Measurements from ENCODE around the gene ZNF574.
"Not testable (repeated sequence)": the region's sequence is repeated elsewhere in the genome, so short reads cannot be mapped to it uniquely, and the experiment has no call there.

The ZNF574 gene

GRCh38 chr19:42098781-42099180 lies 22.8 kb downstream of the ZNF574 start:
- DNase-seq (ENCODE audit: low read depth in 2 of 2, low spot score in 1 of 2) = no peak

- DNase-seq (ENCODE audit: low read depth in 2 of 2, low spot score in 1 of 2) = no peak
Measured at GRCh38 chr19:42099336-42099925, 23.5 kb downstream of the ZNF574 start.

GRCh38 chr19:42100241-42100640 lies 24.3 kb downstream of the ZNF574 start:
- DNase-seq (ENCODE audit: low read depth in 2 of 2, low spot score in 1 of 2) = not testable (repeated sequence)

DNA sequence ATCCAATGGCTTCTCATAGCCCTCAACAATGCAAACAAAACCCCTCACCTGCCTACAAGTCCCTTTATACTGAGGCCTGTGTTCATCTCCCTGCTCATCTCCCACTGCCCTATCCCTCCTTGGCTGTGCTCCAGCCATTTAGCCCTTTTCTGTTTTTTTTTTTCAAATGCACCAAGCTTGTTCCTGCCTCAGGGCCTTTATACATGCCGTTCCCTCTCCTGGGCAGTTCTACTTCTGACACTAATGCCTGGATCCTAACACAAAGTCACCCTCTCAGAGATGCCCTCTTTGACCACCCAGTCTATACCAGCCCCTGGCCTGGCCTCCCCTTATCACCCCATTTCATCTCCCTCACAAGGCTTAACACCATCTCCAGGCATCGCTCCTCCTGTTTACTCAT lies 26.9 kb downstream of the ZNF574 start:
- no peak for DNase-seq (ENCODE audit: low read depth in 2 of 2, low spot score in 1 of 2)

- no peak for DNase-seq (ENCODE audit: low read depth in 2 of 2, low spot score in 1 of 2)
Measured at GRCh38 chr19:42105368-42105767, 29.4 kb downstream of the ZNF574 start.

GRCh38 chr19:42108527-42109389 lies 32.8 kb downstream of the ZNF574 start:
- peak; percentile 78 to 82 for DNase-seq (ENCODE audit: low read depth in 2 of 2, low spot score in 1 of 2)

- DNase-seq (ENCODE audit: low read depth in 2 of 2, low spot score in 1 of 2) = no peak
Measured at GRCh38 chr19:42109896-42110295, 33.9 kb downstream of the ZNF574 start.

DNA sequence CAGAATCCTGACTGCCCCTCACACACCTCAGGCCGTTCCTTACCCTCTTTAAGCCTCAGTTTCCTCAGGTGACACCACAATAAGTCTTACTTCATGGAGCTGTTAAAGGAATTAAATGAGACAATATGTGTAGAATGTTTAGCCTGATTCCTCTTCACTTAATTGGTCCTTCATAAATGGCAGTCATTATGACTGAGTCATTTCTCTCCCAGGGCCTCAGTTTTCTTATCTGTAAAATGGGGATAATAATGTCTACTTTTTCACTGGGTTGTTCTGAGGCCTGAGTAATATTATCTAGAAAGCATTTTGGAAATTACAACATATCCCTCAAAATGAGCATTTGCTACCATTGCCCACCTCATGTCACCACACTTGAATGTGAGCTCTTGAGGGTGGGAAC lies 34.7 kb downstream of the ZNF574 start:
- no peak for DNase-seq (ENCODE audit: low read depth in 2 of 2, low spot score in 1 of 2)

- no peak for DNase-seq (ENCODE audit: low read depth in 2 of 2, low spot score in 1 of 2)
Measured at GRCh38 chr19:42111384-42111783, 35.4 kb downstream of the ZNF574 start.

GRCh38 chr19:42111811-42112210 lies 35.8 kb downstream of the ZNF574 start:
- DNase-seq (ENCODE audit: low read depth in 2 of 2, low spot score in 1 of 2) = no peak

GRCh38 chr19:42113641-42114348 lies 37.8 kb downstream of the ZNF574 start:
- DNase-seq (ENCODE audit: low read depth in 2 of 2, low spot score in 1 of 2) = no peak

- DNase-seq (ENCODE audit: low read depth in 2 of 2, low spot score in 1 of 2) = no peak
Measured at GRCh38 chr19:42114412-42114811, 38.4 kb downstream of the ZNF574 start.

DNA sequence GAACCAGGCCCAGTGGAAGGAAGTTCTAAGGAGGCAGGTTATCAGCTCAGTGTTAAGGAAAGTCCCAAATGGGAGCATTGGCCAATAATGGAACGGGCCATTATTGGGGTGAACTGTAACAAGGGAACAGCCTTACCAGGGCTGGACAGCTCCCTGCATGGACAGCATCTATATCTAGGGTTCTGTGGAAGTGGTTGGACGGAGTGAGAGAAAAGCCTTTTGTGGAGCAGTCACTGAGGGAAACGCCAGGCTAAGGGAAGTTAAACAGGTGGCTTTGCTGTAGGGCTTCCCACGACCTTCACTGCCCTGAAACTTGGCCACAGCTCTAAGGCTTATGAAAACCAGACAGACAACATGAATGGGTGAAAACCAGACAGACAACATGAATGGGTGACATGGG lies 39.3 kb downstream of the ZNF574 start:
- no peak for DNase-seq (ENCODE audit: low read depth in 2 of 2, low spot score in 1 of 2)

GRCh38 chr19:42115705-42116104 lies 39.7 kb downstream of the ZNF574 start:
- DNase-seq (ENCODE audit: low read depth in 2 of 2, low spot score in 1 of 2) = no peak

DNA sequence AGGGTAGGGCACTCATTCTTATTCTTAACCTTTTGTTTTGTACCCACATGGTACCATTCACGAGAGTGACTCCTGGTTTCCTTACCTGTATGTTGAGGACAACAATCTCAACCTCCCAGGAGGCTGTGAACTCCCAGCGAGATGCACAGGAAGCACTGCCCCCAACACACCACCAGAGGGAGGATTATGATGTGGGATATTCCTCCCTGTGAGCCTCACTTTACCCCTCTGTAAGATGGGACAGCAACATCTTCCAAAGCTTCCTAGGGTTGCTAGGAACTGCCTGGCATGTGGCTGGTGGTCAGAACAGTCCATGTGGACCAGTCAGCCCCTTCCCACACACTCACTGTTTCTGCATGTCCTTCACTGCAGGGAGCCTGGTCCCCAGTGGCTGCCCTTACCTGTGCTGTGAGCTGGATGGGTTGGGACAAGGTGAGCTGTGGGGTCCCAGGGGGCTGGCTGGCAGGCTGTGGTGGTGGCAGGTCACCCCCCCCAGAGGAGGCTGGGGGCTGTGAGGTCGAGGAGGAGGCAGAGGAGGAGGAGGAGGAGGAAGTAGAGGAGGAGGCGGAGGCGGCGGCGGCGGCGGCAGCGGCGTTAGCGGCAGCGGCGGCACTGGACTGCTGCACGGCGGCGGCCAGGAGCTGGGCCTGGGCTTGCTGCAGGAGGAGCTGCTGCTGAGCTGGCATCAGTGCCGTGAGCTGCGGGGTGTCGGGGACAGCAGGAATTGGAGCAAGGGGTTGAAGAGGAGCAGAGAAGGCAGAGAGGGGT lies 40.5 kb downstream of the ZNF574 start:
- no peak for DNase-seq (ENCODE audit: low read depth in 2 of 2, low spot score in 1 of 2)

DNA sequence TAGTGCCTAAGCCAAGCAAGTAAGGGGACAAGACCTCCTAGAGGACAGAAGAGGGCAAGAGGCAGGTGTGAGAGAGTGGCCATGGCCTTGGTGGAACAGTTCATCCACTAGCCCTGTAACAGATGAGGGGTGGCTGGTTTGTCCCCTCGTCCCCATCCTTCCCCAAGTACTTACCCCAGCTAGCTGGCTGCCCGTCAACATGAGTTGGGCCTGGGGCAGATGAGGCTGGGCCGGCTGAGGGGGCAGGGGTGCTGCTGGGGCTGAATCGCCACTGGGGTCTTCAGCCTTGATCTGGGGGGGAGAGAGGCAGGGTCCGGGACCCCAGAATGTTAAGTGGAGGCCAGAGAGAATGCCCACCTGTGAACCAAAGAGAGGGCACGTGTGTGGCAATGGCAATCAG lies 41.1 kb downstream of the ZNF574 start:
- DNase-seq (ENCODE audit: low read depth in 2 of 2, low spot score in 1 of 2) = no peak

- no peak for DNase-seq (ENCODE audit: low read depth in 2 of 2, low spot score in 1 of 2)
Measured at GRCh38 chr19:42120276-42120980, 44.5 kb downstream of the ZNF574 start.

DNA sequence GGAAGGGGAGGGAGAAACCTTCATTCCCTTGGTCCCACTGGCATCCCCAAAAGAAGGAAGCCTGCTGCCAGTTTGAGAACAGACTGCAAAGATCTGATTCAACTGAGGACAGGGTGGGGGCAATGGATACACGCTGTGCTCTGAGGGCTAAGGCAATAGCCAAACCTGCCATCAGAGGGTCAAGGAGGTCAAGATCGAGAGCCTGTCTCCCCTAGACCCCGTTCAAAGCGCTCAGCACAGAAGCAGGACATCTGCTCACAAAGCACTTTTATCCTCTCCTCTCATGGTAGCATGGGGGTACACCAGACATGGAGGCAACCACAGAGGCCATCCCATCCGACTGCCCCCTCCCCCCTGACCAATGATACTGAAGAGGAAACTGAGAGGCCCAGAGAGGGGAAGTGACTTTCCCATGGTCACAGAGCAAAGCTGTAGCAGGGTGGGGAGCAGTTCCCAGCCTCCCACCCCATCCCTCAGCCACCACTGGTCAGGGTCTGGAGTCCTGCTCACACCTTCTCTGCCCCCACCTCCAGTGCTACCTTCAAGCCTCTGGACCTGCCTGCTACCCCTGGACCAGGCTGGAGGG lies 45.2 kb downstream of the ZNF574 start:
- DNase-seq (ENCODE audit: low read depth in 2 of 2, low spot score in 1 of 2) = no peak

- DNase-seq (ENCODE audit: low read depth in 2 of 2, low spot score in 1 of 2) = peak; percentile 30 to 56
Measured at GRCh38 chr19:42121656-42122069, 45.7 kb downstream of the ZNF574 start.

Measured in stimulated activated CD8-positive, alpha-beta memory T cell treated with anti-CD3 and anti-CD28 coated beads, Interleukin-4, amount 100 ng/mL, for 1 hour (primary cell).